Inflammatory macrophage (primary cell): ENCODE data around the gene SORCS3.

Experiments used
- DNase-seq, 2 donors: peaks; one replicate each; pipeline ENCODE4 v3.0.0-alpha.2; 2020 to 2022

Gene SORCS3

GRCh38 chr10:105192861-105193260, 551.8 kb downstream of the SORCS3 start:
- DNase-seq: no peak

- no peak for DNase-seq
These were observed 554.7 kb downstream of the SORCS3 start for GRCh38 chr10:105195831-105196230.

- no peak for DNase-seq
These were observed 556.7 kb downstream of the SORCS3 start for GRCh38 chr10:105197598-105198364.

GRCh38 chr10:105206616-105207015, 565.5 kb downstream of the SORCS3 start:
- no peak for DNase-seq

GRCh38 chr10:105207476-105207995, 566.4 kb downstream of the SORCS3 start:
- no peak for DNase-seq

- DNase-seq: no peak
These were observed 569.5 kb downstream of the SORCS3 start for GRCh38 chr10:105210546-105210945.

GRCh38 chr10:105237685-105238084, 596.6 kb downstream of the SORCS3 start:
- DNase-seq: no peak

- no peak for DNase-seq
These were observed 598.5 kb downstream of the SORCS3 start for GRCh38 chr10:105239311-105240219.

- DNase-seq: no peak
These were observed 600.2 kb downstream of the SORCS3 start for GRCh38 chr10:105241254-105241653.

GRCh38 chr10:105243381-105243780, 602.3 kb downstream of the SORCS3 start:
- no peak for DNase-seq

GRCh38 chr10:105243825-105244224, 602.7 kb downstream of the SORCS3 start:
- DNase-seq: no peak

- DNase-seq: no peak
These were observed 606.9 kb downstream of the SORCS3 start for GRCh38 chr10:105247831-105248499.

- DNase-seq: no peak
These were observed 611.8 kb downstream of the SORCS3 start for GRCh38 chr10:105252911-105253310.

- no peak for DNase-seq
These were observed 612.6 kb downstream of the SORCS3 start for GRCh38 chr10:105253515-105254212.

- no peak for DNase-seq
These were observed 617.1 kb downstream of the SORCS3 start for GRCh38 chr10:105258036-105258673.

GRCh38 chr10:105258674-105259065, 617.6 kb downstream of the SORCS3 start:
- no peak for DNase-seq

GRCh38 chr10:105259201-105259600, 618.1 kb downstream of the SORCS3 start:
- no peak for DNase-seq

GRCh38 chr10:105262666-105263065, 621.6 kb downstream of the SORCS3 start:
- DNase-seq: no peak

- DNase-seq: no peak
These were observed 626.0 kb downstream of the SORCS3 start for GRCh38 chr10:105266966-105267539.

GRCh38 chr10:105268961-105269360, 627.9 kb downstream of the SORCS3 start:
- DNase-seq: no peak

- DNase-seq: no peak
These were observed 628.6 kb downstream of the SORCS3 start for GRCh38 chr10:105269689-105270088.
